A673 (cell line): ENCODE data around the gene PARVB. TPM values are rescaled to one million over a fixed set of nuclear protein-coding genes. Genes with fewer than 3 reads are reported as not detected.

ENCODE experiments used
- BruUV-seq: library from RNA; stranded (reverse); fragments of 400-500 nt; replicated peaks from 2 replicates; lab custom pipeline; 2021; lab: Mats Ljungman, UMichigan
- CTCF ChIA-PET: fragments of 300-600 bp; sonication (Branson Sonifier 250); formaldehyde crosslinking; loops from one replicate; lab custom pipeline; 2022; ENCODE audit warnings: antibody characterized with exemption; lab: Charles Lee
- POLR2A ChIA-PET: fragments of 300-600 bp; sonication (Branson Sonifier 250); formaldehyde crosslinking; loops from one replicate; lab custom pipeline; 2022; ENCODE audit warnings: antibody characterized with exemption; ENCODE audit not compliant: low non-redundant PET; lab: Charles Lee
- DNase-seq: peaks from one replicate; pipeline ENCODE4 v3.0.0-alpha.2; 2015; ENCODE audit warnings: low spot score
- H3K27ac ChIP-seq: fragments of 200-600 bp; sonication (generic); 2 replicates; pipeline ENCODE4 v1.5.1; 2016; ENCODE audit warnings: mixed run types, low read depth, mild to moderate bottlenecking, mixed read lengths, antibody characterized with exemption, low read length; ENCODE audit not compliant: poor library complexity, severe bottlenecking
- H3K27me3 ChIP-seq: fragments of 200-600 bp; sonication (generic); replicated peaks from 2 replicates; pipeline ENCODE4 v1.6.1; 2017; ENCODE audit warnings: mixed run types, low read depth, mild to moderate bottlenecking, mixed read lengths, antibody characterized with exemption, low read length; ENCODE audit not compliant: insufficient read depth, poor library complexity
- H3K36me3 ChIP-seq: fragments of 200-600 bp; sonication (generic); 2 replicates; pipeline ENCODE4 v1.6.1; 2016; ENCODE audit warnings: mixed run types, mild to moderate bottlenecking, mixed read lengths, antibody characterized with exemption, low read length; ENCODE audit not compliant: insufficient read depth, poor library complexity, severe bottlenecking
- H3K4me1 ChIP-seq: fragments of 200-600 bp; sonication (generic); 2 replicates; pipeline ENCODE4 v1.6.1; 2017; ENCODE audit warnings: mixed run types, mild to moderate bottlenecking, mixed read lengths, antibody characterized with exemption, low read length; ENCODE audit not compliant: insufficient read depth, poor library complexity, severe bottlenecking
- H3K4me3 ChIP-seq: fragments of 200-600 bp; sonication (generic); 2 replicates; pipeline ENCODE4 v1.5.1; 2016; ENCODE audit warnings: low read depth, mixed run types, mild to moderate bottlenecking, mixed read lengths, low read length; ENCODE audit not compliant: poor library complexity, severe bottlenecking
- H3K9me3 ChIP-seq: fragments of 200-600 bp; sonication (generic); 2 replicates; pipeline ENCODE4 v1.6.1; 2016; ENCODE audit warnings: mixed run types, low read depth, mild to moderate bottlenecking, mixed read lengths, antibody characterized with exemption, low read length; ENCODE audit not compliant: poor library complexity, severe bottlenecking
- CTCF ChIP-seq: fragments of 300-800, 200-600 bp; sonication (generic); conservative IDR thresholded peaks from 2 replicates; pipeline ENCODE4 v1.5.1; 2017; ENCODE audit warnings: low read depth, mild to moderate bottlenecking, antibody characterized with exemption, low read length, moderate library complexity, mixed read lengths
- EZH2 ChIP-seq: fragments of 200-600 bp; sonication (generic); IDR thresholded peaks from 2 replicates; pipeline ENCODE4 v1.6.1; 2017; ENCODE audit warnings: borderline replicate concordance, low read depth, mild to moderate bottlenecking, mixed read lengths, antibody characterized with exemption, low read length; ENCODE audit not compliant: poor library complexity, severe bottlenecking
- intact Hi-C: fragments of 100-400 bp; cut with micrococcal nuclease; formaldehyde crosslinking; loops from one replicate; pipeline ENCODE4 v1.10.0; 2022; ENCODE audit not compliant: unreplicated experiment
- total RNA-seq: library from RNA; stranded (reverse); gene quantifications from 2 replicates; pipeline ENCODE4 v1.2.3, GENCODE V29; 2021

Gene PARVB
- total RNA-seq, 1 experiment from 2014 or later: 18.3 TPM

DNA sequence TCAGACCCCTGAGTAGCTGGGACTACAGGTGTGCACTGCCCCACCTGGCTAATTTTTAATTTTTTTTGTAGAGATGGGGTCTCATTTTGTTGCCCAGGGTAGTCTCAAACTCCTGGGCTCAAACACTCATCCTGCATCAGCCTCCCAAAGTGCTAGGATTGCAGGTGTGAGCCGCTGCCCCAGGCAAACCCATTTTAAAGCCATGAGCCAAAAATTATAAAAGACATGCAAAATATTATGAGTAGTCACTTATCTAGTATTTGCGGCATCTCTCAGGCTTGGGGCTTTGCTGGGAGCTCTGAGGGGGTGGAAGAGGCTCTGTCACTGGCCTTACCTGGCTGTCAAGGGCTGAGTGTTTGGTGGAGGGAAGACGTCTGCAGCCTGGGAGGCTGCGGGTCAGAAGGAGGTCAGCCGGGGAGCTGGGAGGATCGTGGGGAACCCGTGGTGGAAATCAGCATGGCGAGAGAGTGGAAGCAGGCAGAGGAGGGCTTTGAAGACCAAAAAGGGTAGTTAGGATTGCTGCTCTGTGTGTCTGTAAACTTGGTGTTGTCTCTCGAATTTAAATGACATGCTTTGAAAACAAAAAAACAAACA, 87.6 kb downstream of the PARVB start:
- Histone ChIP-seq H3K36me3 (no peaks in the 10 kb centered on the region), H3K27me3 (no peaks in the 10 kb centered on the region), H3K4me3 (no peak overlapping the region), H3K4me1 (peaks cover 11% of the 10 kb centered on the region), H3K27ac (no peak overlapping the region), H3K9me3 (no peaks in the 10 kb centered on the region)
- TF ChIP-seq EZH2: no peak
- TF ChIP-seq CTCF: no peak
- intact Hi-C loops: no loop called here
- no TSS peak for BruUV-seq
- DNase-seq: no peak
- ChIA-PET CTCF (no interaction called here), POLR2A (no interaction called here)

- intact Hi-C loops: no loop called here
- BruUV-seq: no TSS peak
- DNase-seq: no peak
- CTCF ChIA-PET: no interaction called here
- TF ChIP-seq CTCF (no peak), EZH2 (no peak)
- Histone ChIP-seq H3K27ac (no peak overlapping the region), H3K27me3 (no peaks in the 10 kb centered on the region), H3K4me1 (peaks cover 5% of the 10 kb centered on the region), H3K36me3 (no peaks in the 10 kb centered on the region), H3K4me3 (no peak overlapping the region), H3K9me3 (no peaks in the 10 kb centered on the region)
- POLR2A ChIA-PET: no interaction called here
Observed at GRCh38 chr22:44112191-44112590, 88.1 kb downstream of the PARVB start.

- Histone ChIP-seq H3K4me1 (no peaks in the 10 kb centered on the region), H3K36me3 (no peaks in the 10 kb centered on the region), H3K27me3 (no peaks in the 10 kb centered on the region), H3K9me3 (no peaks in the 10 kb centered on the region), H3K27ac (no peak overlapping the region), H3K4me3 (no peak overlapping the region)
- ChIA-PET POLR2A (no interaction called here), CTCF (no interaction called here)
- intact Hi-C loops: no loop called here
- BruUV-seq: no TSS peak
- no peak for DNase-seq
- TF ChIP-seq EZH2: no peak
- no peak for TF ChIP-seq CTCF
Observed at GRCh38 chr22:44116331-44116730, 92.2 kb downstream of the PARVB start.
